Measurements from ENCODE around the gene PELO.

DNA sequence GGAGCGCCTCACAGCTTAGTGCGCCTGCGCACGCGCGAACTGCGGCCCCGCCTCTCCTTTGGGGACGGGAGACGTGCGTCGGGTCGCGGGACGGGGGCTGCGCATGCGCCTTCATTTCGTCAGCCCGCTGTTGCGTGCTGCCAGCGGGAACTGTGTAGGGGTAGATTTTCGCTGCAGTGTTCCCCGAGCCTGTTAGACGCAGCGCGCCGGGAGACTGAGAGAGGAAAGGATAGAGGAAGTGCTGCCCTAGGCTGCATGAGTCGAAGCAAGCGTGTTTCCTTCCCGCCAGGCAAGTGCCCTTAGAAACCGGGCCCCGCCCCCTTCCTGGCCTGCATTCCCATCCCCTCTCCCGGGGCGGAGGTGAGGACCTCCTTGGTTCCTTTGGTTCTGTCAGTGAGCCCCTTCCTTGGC is 12.3 kb downstream of the PELO start:
- TF ChIP-seq, protein P1, sequence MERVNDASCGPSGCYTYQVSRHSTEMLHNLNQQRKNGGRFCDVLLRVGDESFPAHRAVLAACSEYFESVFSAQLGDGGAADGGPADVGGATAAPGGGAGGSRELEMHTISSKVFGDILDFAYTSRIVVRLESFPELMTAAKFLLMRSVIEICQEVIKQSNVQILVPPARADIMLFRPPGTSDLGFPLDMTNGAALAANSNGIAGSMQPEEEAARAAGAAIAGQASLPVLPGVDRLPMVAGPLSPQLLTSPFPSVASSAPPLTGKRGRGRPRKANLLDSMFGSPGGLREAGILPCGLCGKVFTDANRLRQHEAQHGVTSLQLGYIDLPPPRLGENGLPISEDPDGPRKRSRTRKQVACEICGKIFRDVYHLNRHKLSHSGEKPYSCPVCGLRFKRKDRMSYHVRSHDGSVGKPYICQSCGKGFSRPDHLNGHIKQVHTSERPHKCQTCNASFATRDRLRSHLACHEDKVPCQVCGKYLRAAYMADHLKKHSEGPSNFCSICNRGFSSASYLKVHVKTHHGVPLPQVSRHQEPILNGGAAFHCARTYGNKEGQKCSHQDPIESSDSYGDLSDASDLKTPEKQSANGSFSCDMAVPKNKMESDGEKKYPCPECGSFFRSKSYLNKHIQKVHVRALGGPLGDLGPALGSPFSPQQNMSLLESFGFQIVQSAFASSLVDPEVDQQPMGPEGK (tag by site-specific recombination; IDR thresholded peaks at IDR 0.05): peak; percentile 52
- TF ChIP-seq GLI2 (tag by site-specific recombination; IDR thresholded peaks at IDR 0.05; ENCODE audit: borderline replicate concordance, low read depth): no peak
- no peak for TF ChIP-seq SALL2 (tag by site-specific recombination; IDR thresholded peaks at IDR 0.05; ENCODE audit: borderline replicate concordance)
- TF ChIP-seq, protein P2, sequence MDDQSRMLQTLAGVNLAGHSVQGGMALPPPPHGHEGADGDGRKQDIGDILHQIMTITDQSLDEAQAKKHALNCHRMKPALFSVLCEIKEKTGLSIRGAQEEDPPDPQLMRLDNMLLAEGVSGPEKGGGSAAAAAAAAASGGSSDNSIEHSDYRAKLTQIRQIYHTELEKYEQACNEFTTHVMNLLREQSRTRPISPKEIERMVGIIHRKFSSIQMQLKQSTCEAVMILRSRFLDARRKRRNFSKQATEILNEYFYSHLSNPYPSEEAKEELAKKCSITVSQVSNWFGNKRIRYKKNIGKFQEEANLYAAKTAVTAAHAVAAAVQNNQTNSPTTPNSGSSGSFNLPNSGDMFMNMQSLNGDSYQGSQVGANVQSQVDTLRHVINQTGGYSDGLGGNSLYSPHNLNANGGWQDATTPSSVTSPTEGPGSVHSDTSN (CRISPR knock-in tag; IDR thresholded peaks at IDR 0.05): no peak
- TF ChIP-seq, protein P3, sequence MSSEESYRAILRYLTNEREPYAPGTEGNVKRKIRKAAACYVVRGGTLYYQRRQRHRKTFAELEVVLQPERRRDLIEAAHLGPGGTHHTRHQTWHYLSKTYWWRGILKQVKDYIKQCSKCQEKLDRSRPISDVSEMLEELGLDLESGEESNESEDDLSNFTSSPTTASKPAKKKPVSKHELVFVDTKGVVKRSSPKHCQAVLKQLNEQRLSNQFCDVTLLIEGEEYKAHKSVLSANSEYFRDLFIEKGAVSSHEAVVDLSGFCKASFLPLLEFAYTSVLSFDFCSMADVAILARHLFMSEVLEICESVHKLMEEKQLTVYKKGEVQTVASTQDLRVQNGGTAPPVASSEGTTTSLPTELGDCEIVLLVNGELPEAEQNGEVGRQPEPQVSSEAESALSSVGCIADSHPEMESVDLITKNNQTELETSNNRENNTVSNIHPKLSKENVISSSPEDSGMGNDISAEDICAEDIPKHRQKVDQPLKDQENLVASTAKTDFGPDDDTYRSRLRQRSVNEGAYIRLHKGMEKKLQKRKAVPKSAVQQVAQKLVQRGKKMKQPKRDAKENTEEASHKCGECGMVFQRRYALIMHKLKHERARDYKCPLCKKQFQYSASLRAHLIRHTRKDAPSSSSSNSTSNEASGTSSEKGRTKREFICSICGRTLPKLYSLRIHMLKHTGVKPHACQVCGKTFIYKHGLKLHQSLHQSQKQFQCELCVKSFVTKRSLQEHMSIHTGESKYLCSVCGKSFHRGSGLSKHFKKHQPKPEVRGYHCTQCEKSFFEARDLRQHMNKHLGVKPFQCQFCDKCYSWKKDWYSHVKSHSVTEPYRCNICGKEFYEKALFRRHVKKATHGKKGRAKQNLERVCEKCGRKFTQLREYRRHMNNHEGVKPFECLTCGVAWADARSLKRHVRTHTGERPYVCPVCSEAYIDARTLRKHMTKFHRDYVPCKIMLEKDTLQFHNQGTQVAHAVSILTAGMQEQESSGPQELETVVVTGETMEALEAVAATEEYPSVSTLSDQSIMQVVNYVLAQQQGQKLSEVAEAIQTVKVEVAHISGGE (tag by site-specific recombination; conservative IDR thresholded peaks at IDR 0.05; ENCODE audit: low read depth): peak; percentile 53
- TF ChIP-seq, protein P4, sequence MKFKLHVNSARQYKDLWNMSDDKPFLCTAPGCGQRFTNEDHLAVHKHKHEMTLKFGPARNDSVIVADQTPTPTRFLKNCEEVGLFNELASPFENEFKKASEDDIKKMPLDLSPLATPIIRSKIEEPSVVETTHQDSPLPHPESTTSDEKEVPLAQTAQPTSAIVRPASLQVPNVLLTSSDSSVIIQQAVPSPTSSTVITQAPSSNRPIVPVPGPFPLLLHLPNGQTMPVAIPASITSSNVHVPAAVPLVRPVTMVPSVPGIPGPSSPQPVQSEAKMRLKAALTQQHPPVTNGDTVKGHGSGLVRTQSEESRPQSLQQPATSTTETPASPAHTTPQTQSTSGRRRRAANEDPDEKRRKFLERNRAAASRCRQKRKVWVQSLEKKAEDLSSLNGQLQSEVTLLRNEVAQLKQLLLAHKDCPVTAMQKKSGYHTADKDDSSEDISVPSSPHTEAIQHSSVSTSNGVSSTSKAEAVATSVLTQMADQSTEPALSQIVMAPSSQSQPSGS (tag by site-specific recombination; IDR thresholded peaks at IDR 0.05; ENCODE audit: low read depth): no peak
- TF ChIP-seq ZFP69B (tag by site-specific recombination; IDR thresholded peaks at IDR 0.05): no peak

Data from HEK293 (cell line).